OCI-LY1 (cell line): Measurements from ENCODE around the gene SCLT1.

ENCODE experiments used
- H2AFZ ChIP-seq: fragments of 200-600 bp; sonication (generic), shearing (Covaris generic); 2 replicates; pipeline ENCODE4 v1.6.0; 2014; ENCODE audit warnings: antibody characterized with exemption, mild to moderate bottlenecking, low read length
- H3F3A ChIP-seq: fragments of 200-600 bp; sonication (generic), shearing (Covaris generic); 2 replicates; pipeline ENCODE4 v1.6.0; 2014; ENCODE audit warnings: mild to moderate bottlenecking, antibody characterized with exemption, low read length, moderate library complexity; ENCODE audit not compliant: insufficient read depth
- H3K27ac ChIP-seq: fragments of 200-600 bp; sonication (generic); 2 replicates; pipeline ENCODE4 v1.5.1; 2014; ENCODE audit warnings: low read length, mixed run types, mild to moderate bottlenecking, low read depth; ENCODE audit not compliant: poor library complexity, severe bottlenecking
- H3K27me3 ChIP-seq: fragments of 200-600 bp; sonication (generic); 2 replicates; pipeline ENCODE4 v1.6.0; 2014; ENCODE audit warnings: antibody characterized with exemption, mild to moderate bottlenecking, low read length, moderate library complexity; ENCODE audit not compliant: insufficient read depth
- H3K36me3 ChIP-seq: fragments of 200-600 bp; sonication (generic); 2 replicates; pipeline ENCODE4 v1.6.1; 2014; ENCODE audit warnings: mild to moderate bottlenecking, antibody characterized with exemption, low read length, moderate library complexity, mixed read lengths; ENCODE audit not compliant: insufficient read depth
- H3K4me1 ChIP-seq: fragments of 200-600 bp; sonication (generic); 2 replicates; pipeline ENCODE4 v1.5.1; 2014; ENCODE audit warnings: mild to moderate bottlenecking, low read length, moderate library complexity; ENCODE audit not compliant: insufficient read depth, severe bottlenecking
- H3K4me2 ChIP-seq: fragments of 200-600 bp; sonication (generic), shearing (Covaris generic); 2 replicates; pipeline ENCODE4 v1.6.1; 2014; ENCODE audit warnings: low read length
- H3K4me3 ChIP-seq: fragments of 200-600 bp; sonication (generic); 2 replicates; pipeline ENCODE4 v1.5.1; 2014; ENCODE audit warnings: low read length, low read depth, mild to moderate bottlenecking, mixed read lengths; ENCODE audit not compliant: poor library complexity, severe bottlenecking
- H3K79me2 ChIP-seq: fragments of 200-600 bp; shearing (Covaris generic); 2 replicates; pipeline ENCODE4 v1.6.1; 2016; ENCODE audit warnings: mixed run types, low read length, mixed read lengths; ENCODE audit not compliant: insufficient read depth
- H3K9ac ChIP-seq: fragments of 200-600 bp; sonication (generic), shearing (Covaris generic); 2 replicates; pipeline ENCODE4 v1.6.1; 2014; ENCODE audit warnings: mild to moderate bottlenecking, low read length, mixed read lengths
- H3K9me2 ChIP-seq: fragments of 200-600 bp; sonication (generic), shearing (Covaris generic); 2 replicates; pipeline ENCODE4 v1.6.1; 2014; ENCODE audit warnings: low read depth, mild to moderate bottlenecking, low read length, mixed read lengths
- H3K9me3 ChIP-seq: fragments of 200-600 bp; shearing (Covaris generic); 2 replicates; pipeline ENCODE4 v1.6.1; 2014; ENCODE audit warnings: low read length, mixed read lengths
- H4K20me1 ChIP-seq: fragments of 200-600 bp; sonication (generic), shearing (Covaris generic); 2 replicates; pipeline ENCODE4 v1.6.0; 2016; ENCODE audit warnings: mild to moderate bottlenecking, low read length; ENCODE audit not compliant: insufficient read depth
- CTCF ChIP-seq: fragments of 200-600 bp; sonication (generic), shearing (Covaris generic); IDR thresholded peaks from 2 replicates; pipeline ENCODE4 v1.5.1; 2017; ENCODE audit warnings: mild to moderate bottlenecking, antibody characterized with exemption, low read length, moderate library complexity, mixed read lengths
- EZH2 ChIP-seq: fragments of 200-600 bp; sonication (generic), shearing (Covaris generic); IDR thresholded peaks from 2 replicates; pipeline ENCODE4 v1.8.0; 2017; ENCODE audit warnings: borderline replicate concordance, mixed run types, mild to moderate bottlenecking, antibody characterized with exemption, low read length, moderate library complexity, mixed read lengths

Gene SCLT1

GRCh38 chr4:128983771-128984485 lies 109.4 kb downstream of the SCLT1 start:
- Histone ChIP-seq H3K36me3 (0 out of 2 replicates have a peak, but pooled peaks cover 10% of the 10 kb centered on the region), H3K9ac (no peak overlapping the region), H3K27ac (no peak overlapping the region), H3K9me3 (peaks cover 3% of the 10 kb centered on the region; the same call in 1 of the 2 replicates), H3F3A (no peaks in the 10 kb centered on the region), H3K4me2 (no peak overlapping the region), H3K9me2 (no peaks in the 10 kb centered on the region), H3K27me3 (no peaks in the 10 kb centered on the region), H3K79me2 (no peaks in the 10 kb centered on the region), H4K20me1 (no peaks in the 10 kb centered on the region), H2AFZ (no peak overlapping the region), H3K4me1 (no peaks in the 10 kb centered on the region), H3K4me3 (no peak overlapping the region)
- TF ChIP-seq CTCF (no peak), EZH2 (no peak)

GRCh38 chr4:128981377-128981776 lies 112.0 kb downstream of the SCLT1 start:
- no peak overlapping the region for H2AFZ ChIP-seq
- no peak overlapping the region for H3K4me3 ChIP-seq
- no peaks in the 10 kb centered on the region for H3K79me2 ChIP-seq
- H3K27ac ChIP-seq: no peak overlapping the region
- H4K20me1 ChIP-seq: no peaks in the 10 kb centered on the region
- H3K4me2 ChIP-seq: no peak overlapping the region
- H3K9me2 ChIP-seq: no peaks in the 10 kb centered on the region
- H3K4me1 ChIP-seq: no peaks in the 10 kb centered on the region
- TF ChIP-seq EZH2 (no peak), CTCF (no peak)
- 0 out of 2 replicates have a peak, but pooled peaks cover 2% of the 10 kb centered on the region for H3K36me3 ChIP-seq
- H3F3A ChIP-seq: no peaks in the 10 kb centered on the region
- H3K27me3 ChIP-seq: no peaks in the 10 kb centered on the region
- no peaks in the 10 kb centered on the region for H3K9me3 ChIP-seq
- no peak overlapping the region for H3K9ac ChIP-seq

GRCh38 chr4:128980816-128981326 lies 112.5 kb downstream of the SCLT1 start:
- Histone ChIP-seq H3K4me2 (no peak overlapping the region), H3K79me2 (no peaks in the 10 kb centered on the region), H3K4me1 (no peaks in the 10 kb centered on the region), H3K9me3 (no peaks in the 10 kb centered on the region), H3K36me3 (no peaks in the 10 kb centered on the region), H3K27me3 (no peaks in the 10 kb centered on the region), H2AFZ (no peak overlapping the region), H3K9me2 (no peaks in the 10 kb centered on the region), H3F3A (no peaks in the 10 kb centered on the region), H4K20me1 (no peaks in the 10 kb centered on the region), H3K9ac (no peak overlapping the region), H3K27ac (no peak overlapping the region), H3K4me3 (no peak overlapping the region)
- no peak for TF ChIP-seq EZH2
- no peak for TF ChIP-seq CTCF
